Muscle of leg (tissue), 11 donors: ENCODE measurements around the gene PLD1. TPM values are rescaled to one million over a fixed set of nuclear protein-coding genes. Genes with fewer than 3 reads are reported as not detected.
A peak's percentile ranks its signal among the peaks of the same experiment; 100 is the strongest.

Source experiments
- DNase-seq: peaks from one replicate; pipeline ENCODE4 v3.0.0; 2013
- H3K27ac ChIP-seq: one replicate; pipeline ENCODE4 v1.5.1; 2013; ENCODE audit warnings: mild to moderate bottlenecking, low read length, control low read depth
- H3K27me3 ChIP-seq: one replicate; pipeline ENCODE4 v1.6.1; 2013; ENCODE audit warnings: low read length; ENCODE audit not compliant: control insufficient read depth, insufficient read depth
- H3K36me3 ChIP-seq: one replicate; pipeline ENCODE4 v1.6.1; 2013; ENCODE audit warnings: low read length; ENCODE audit not compliant: control insufficient read depth, insufficient read depth
- H3K4me1 ChIP-seq: one replicate; pipeline ENCODE4 v1.6.1; 2013; ENCODE audit warnings: low read length; ENCODE audit not compliant: control insufficient read depth, insufficient read depth
- H3K4me3 ChIP-seq: one replicate; pipeline ENCODE4 v1.5.1; 2013; ENCODE audit warnings: low read length, control low read depth
- H3K9me3 ChIP-seq: replicated peaks from 2 replicates; pipeline ENCODE4 v1.6.1; 2013; ENCODE audit warnings: low read depth, low read length; ENCODE audit not compliant: control insufficient read depth
- WGBS: methylation state at CpG from one replicate; pipeline ENCODE4 v1.1.5; 2013; ENCODE audit warnings: missing lambda C conversion rate; ENCODE audit not compliant: insufficient coverage; 5-methylcytosine and 5-hydroxymethylcytosine counted together
- polyA plus RNA-seq, 8 donors: library from polyadenylated mRNA; unstranded; fragments of 120-200 nt; gene quantifications; one replicate each; pipeline versions ENCODE4 v1.2.1 to v1.2.3, GENCODE V29; 2013; ENCODE audit warnings: inconsistent platforms in 1 of 8, low replicate concordance in 1 of 8; ENCODE audit not compliant: insufficient read length in 8 of 8, insufficient read depth in 1 of 8
- total RNA-seq: library from RNA; stranded (reverse); fragments of 120-200 nt; gene quantifications from one replicate; pipeline ENCODE4 v1.2.4, GENCODE V29; 2013

PLD1 gene
- total and polyA plus RNA-seq, 9 donors: 12.4 to 21.7 (median 16.2) TPM

GRCh38 chr3:171829841-171830517, 19.7 kb upstream of the PLD1 start:
- no peaks in the 10 kb centered on the region for H3K36me3 ChIP-seq
- no peak overlapping the region for H3K4me3 ChIP-seq
- no peaks in the 10 kb centered on the region for H3K27me3 ChIP-seq
- peak overlapping the region; percentile 77 for H3K27ac ChIP-seq
- peaks cover 15% of the 10 kb centered on the region for H3K4me1 ChIP-seq
- H3K9me3 ChIP-seq: no peaks in the 10 kb centered on the region
- peak; percentile 96 for DNase-seq
- 6% methylated on average over 4 of the region's 6 CpGs for WGBS

- no peak overlapping the region for H3K4me3 ChIP-seq
- no peaks in the 10 kb centered on the region for H3K36me3 ChIP-seq
- no peaks in the 10 kb centered on the region for H3K27me3 ChIP-seq
- DNase-seq: no peak
- H3K9me3 ChIP-seq: no peaks in the 10 kb centered on the region
- peak overlapping the region; percentile 77 for H3K27ac ChIP-seq
- no CpG with 5 or more reads among the region's 5 CpGs for WGBS
- H3K4me1 ChIP-seq: peaks cover 22% of the 10 kb centered on the region
These were observed 18.9 kb upstream of the PLD1 start for GRCh38 chr3:171828902-171829770.

GRCh38 chr3:171827836-171828458, 17.7 kb upstream of the PLD1 start:
- DNase-seq: no peak
- Histone ChIP-seq H3K9me3 (no peaks in the 10 kb centered on the region), H3K27ac (no peak overlapping the region), H3K36me3 (no peaks in the 10 kb centered on the region), H3K27me3 (no peaks in the 10 kb centered on the region), H3K4me3 (no peak overlapping the region), H3K4me1 (peaks cover 22% of the 10 kb centered on the region)
- 77% methylated on average over 5 of the region's 10 CpGs for WGBS

- Histone ChIP-seq H3K4me1 (peaks cover 22% of the 10 kb centered on the region), H3K9me3 (no peaks in the 10 kb centered on the region), H3K36me3 (no peaks in the 10 kb centered on the region), H3K27ac (no peak overlapping the region), H3K4me3 (no peak overlapping the region), H3K27me3 (no peaks in the 10 kb centered on the region)
- no peak for DNase-seq
- 100% methylated on average over 2 of the region's 3 CpGs for WGBS
These were observed 17.1 kb upstream of the PLD1 start for GRCh38 chr3:171827385-171827784.

- Histone ChIP-seq H3K4me3 (no peak overlapping the region), H3K4me1 (peaks cover 22% of the 10 kb centered on the region), H3K36me3 (no peaks in the 10 kb centered on the region), H3K27me3 (no peaks in the 10 kb centered on the region), H3K27ac (peak overlapping the region; percentile 33), H3K9me3 (no peaks in the 10 kb centered on the region)
- peak; percentile 86 for DNase-seq
- WGBS: 33% methylated on average over 1 of the region's 5 CpGs
These were observed 15.0 kb upstream of the PLD1 start for GRCh38 chr3:171825222-171825828.

GRCh38 chr3:171824824-171825221, 14.5 kb upstream of the PLD1 start:
- Histone ChIP-seq H3K4me1 (peaks cover 18% of the 10 kb centered on the region), H3K36me3 (no peaks in the 10 kb centered on the region), H3K9me3 (no peaks in the 10 kb centered on the region), H3K27me3 (no peaks in the 10 kb centered on the region), H3K4me3 (no peak overlapping the region), H3K27ac (no peak overlapping the region)
- WGBS: 65% methylated on average over 3 of the region's 7 CpGs
- DNase-seq: no peak

GRCh38 chr3:171824116-171824515, 13.8 kb upstream of the PLD1 start:
- WGBS: 59% methylated on average over 6 of the region's 6 CpGs
- Histone ChIP-seq H3K4me3 (no peak overlapping the region), H3K27ac (no peak overlapping the region)

GRCh38 chr3:171822431-171823106, 12.3 kb upstream of the PLD1 start:
- H3K4me3 ChIP-seq: no peak overlapping the region
- no peak overlapping the region for H3K27ac ChIP-seq
- WGBS: 70% methylated on average over 3 of the region's 4 CpGs
- H3K4me1 ChIP-seq: peaks cover 12% of the 10 kb centered on the region
- H3K27me3 ChIP-seq: no peaks in the 10 kb centered on the region
- peaks cover 4% of the 10 kb centered on the region for H3K9me3 ChIP-seq
- DNase-seq: no peak
- no peaks in the 10 kb centered on the region for H3K36me3 ChIP-seq

More at GRCh38 chr3:171824116-171824515, 13.8 kb upstream of the PLD1 start:
- H3K4me1 ChIP-seq: peaks cover 16% of the 10 kb centered on the region
- H3K36me3 ChIP-seq: no peaks in the 10 kb centered on the region
- DNase-seq: peak; percentile 62
- H3K9me3 ChIP-seq: no peaks in the 10 kb centered on the region
- H3K27me3 ChIP-seq: no peaks in the 10 kb centered on the region

GRCh38 chr3:171821778-171822358, 11.6 kb upstream of the PLD1 start:
- WGBS: 0% methylated on average over 1 of the region's 2 CpGs
- no peak overlapping the region for H3K4me3 ChIP-seq
- peaks cover 12% of the 10 kb centered on the region for H3K4me1 ChIP-seq
- H3K27ac ChIP-seq: no peak overlapping the region
- H3K9me3 ChIP-seq: peaks cover 4% of the 10 kb centered on the region
- no peaks in the 10 kb centered on the region for H3K36me3 ChIP-seq
- no peaks in the 10 kb centered on the region for H3K27me3 ChIP-seq
- DNase-seq: no peak
